GM12892 (cell line): ENCODE measurements around the gene PRR35.

Source experiments
- POLR2A ChIP-seq: IDR thresholded peaks from 2 replicates; pipeline ENCODE4 v1.6.1; 2011; ENCODE audit warnings: low read depth, low read length, control low read depth
- POLR2AphosphoS5 ChIP-seq: IDR thresholded peaks from 2 replicates; pipeline ENCODE4 v1.6.1; 2011; ENCODE audit warnings: low read depth, low read length, control low read depth
- TAF1 ChIP-seq: IDR thresholded peaks from 2 replicates; pipeline ENCODE4 v1.6.1; 2011; ENCODE audit warnings: low read depth, mild to moderate bottlenecking, control low read depth, low read length, borderline replicate concordance

DNA sequence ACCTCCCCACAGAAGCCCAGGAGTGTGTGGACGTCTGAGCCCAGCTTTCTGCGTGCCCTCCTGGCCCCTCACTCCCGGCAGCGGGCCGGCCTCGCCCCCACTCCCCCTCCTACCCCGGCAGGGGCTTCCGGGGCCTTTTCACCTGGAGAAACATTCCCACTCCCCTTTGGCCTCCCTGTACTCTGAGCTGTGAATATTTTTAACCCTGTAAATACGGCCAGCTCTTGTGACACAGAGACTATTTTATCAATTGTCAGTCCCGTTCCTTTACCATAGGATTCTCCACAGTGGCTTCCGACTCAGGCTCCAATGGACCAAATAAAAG is 5.9 kb upstream of the PRR35 start:
- no peak for TF ChIP-seq POLR2AphosphoS5
- TF ChIP-seq POLR2A = no peak
- TF ChIP-seq TAF1 = no peak
